MM.1S (cell line): ENCODE results near the gene SPINK2.

Experiments
- DNase-seq: peaks from one replicate; pipeline ENCODE4 v3.0.0-alpha.2; 2015
- H2AFZ ChIP-seq: fragments of 300-600 bp; sonication (generic); 2 replicates; pipeline ENCODE4 v1.6.0; 2016; ENCODE audit warnings: antibody characterized with exemption, low read length
- H3F3A ChIP-seq: fragments of 300-600 bp; sonication (generic); 2 replicates; pipeline ENCODE4 v1.6.1; 2016; ENCODE audit warnings: mild to moderate bottlenecking, antibody characterized with exemption, low read length, moderate library complexity, mixed read lengths; ENCODE audit not compliant: insufficient read depth
- H3K27ac ChIP-seq: fragments of 300-600 bp; sonication (generic); 2 replicates; pipeline ENCODE4 v1.5.1; 2016; ENCODE audit warnings: mild to moderate bottlenecking, low read length
- H3K27me3 ChIP-seq: fragments of 300-600 bp; sonication (generic); replicated peaks from 2 replicates; pipeline ENCODE4 v1.6.0; 2016; ENCODE audit warnings: low read length; ENCODE audit not compliant: insufficient read depth
- H3K36me3 ChIP-seq: fragments of 300-600 bp; sonication (generic); replicated peaks from 2 replicates; pipeline ENCODE4 v1.6.1; 2016; ENCODE audit warnings: mild to moderate bottlenecking, low read length, mixed read lengths; ENCODE audit not compliant: insufficient read depth
- H3K4me1 ChIP-seq: fragments of 300-600 bp; sonication (generic); 2 replicates; pipeline ENCODE4 v1.6.1; 2016; ENCODE audit warnings: low read length, mixed read lengths
- H3K4me2 ChIP-seq: fragments of 300-600 bp; sonication (generic); 2 replicates; pipeline ENCODE4 v1.6.0; 2016; ENCODE audit warnings: low read depth, low read length
- H3K4me3 ChIP-seq: fragments of 300-600 bp; sonication (generic); 2 replicates; pipeline ENCODE4 v1.5.1; 2016; ENCODE audit warnings: low read length, mixed read lengths
- H3K79me2 ChIP-seq: fragments of 300-600 bp; sonication (generic); 2 replicates; pipeline ENCODE4 v1.6.1; 2016; ENCODE audit warnings: mixed run types, low read length, mixed read lengths
- H3K9ac ChIP-seq: fragments of 300-600 bp; sonication (generic); 2 replicates; pipeline ENCODE4 v1.6.1; 2016; ENCODE audit warnings: low read length, mixed read lengths
- H3K9me2 ChIP-seq: fragments of 300-600 bp; sonication (generic); replicated peaks from 2 replicates; pipeline ENCODE4 v1.6.1; 2016; ENCODE audit warnings: mild to moderate bottlenecking, low read length, mixed read lengths; ENCODE audit not compliant: insufficient read depth
- H3K9me3 ChIP-seq: fragments of 300-600 bp; sonication (generic); replicated peaks from 2 replicates; pipeline ENCODE4 v1.6.1; 2016; ENCODE audit warnings: mild to moderate bottlenecking, low read length, mixed read lengths; ENCODE audit not compliant: insufficient read depth
- H4K20me1 ChIP-seq: fragments of 300-600 bp; sonication (generic); 2 replicates; pipeline ENCODE4 v1.6.1; 2016; ENCODE audit warnings: mild to moderate bottlenecking, low read length, moderate library complexity, mixed read lengths; ENCODE audit not compliant: insufficient read depth
- CTCF ChIP-seq: fragments of 300-600 bp; sonication (generic); IDR thresholded peaks from 2 replicates; pipeline ENCODE4 v1.5.1; 2016; ENCODE audit warnings: antibody characterized with exemption, low read length, mixed read lengths
- EZH2 ChIP-seq: fragments of 300-600 bp; sonication (generic); optimal IDR thresholded peaks from 2 replicates; pipeline ENCODE3; 2017; ENCODE audit warnings: low read depth, mild to moderate bottlenecking, antibody characterized with exemption, low read length, mixed read lengths
- EZH2phosphoT487 ChIP-seq: fragments of 300-600 bp; sonication (generic); IDR thresholded peaks from 2 replicates; pipeline ENCODE4 v1.6.1; 2018; ENCODE audit warnings: antibody characterized with exemption, low read length

The SPINK2 gene

DNA sequence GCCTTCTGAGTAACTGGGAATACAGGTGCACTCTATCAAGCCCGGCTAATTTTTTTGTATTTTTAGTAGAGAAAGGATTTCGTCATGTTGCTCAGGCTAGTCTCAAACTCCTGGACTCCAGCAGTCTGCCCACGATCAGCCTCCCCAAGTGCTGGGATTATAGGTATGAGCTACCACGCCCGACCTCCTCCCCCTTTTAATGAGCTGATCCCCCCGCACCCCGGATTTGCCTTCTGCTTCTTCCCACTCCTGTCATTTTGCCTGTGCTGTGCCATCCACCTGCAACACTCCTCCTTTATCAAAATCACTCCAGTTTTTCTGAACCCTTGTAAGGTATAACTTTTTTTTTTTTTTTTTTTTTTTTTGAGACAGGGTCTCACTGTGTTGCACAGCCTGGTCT is 33.4 kb downstream of the SPINK2 start:
- H2AFZ ChIP-seq: no peak overlapping the region
- DNase-seq: no peak
- no peaks in the 10 kb centered on the region for H4K20me1 ChIP-seq
- H3K36me3 ChIP-seq: no peaks in the 10 kb centered on the region
- H3K27ac ChIP-seq: no peak overlapping the region
- no peaks in the 10 kb centered on the region for H3F3A ChIP-seq
- H3K9me3 ChIP-seq: no peaks in the 10 kb centered on the region
- H3K9me2 ChIP-seq: no peaks in the 10 kb centered on the region
- TF ChIP-seq EZH2 (no peak), EZH2phosphoT487 (no peak), CTCF (no peak)
- H3K79me2 ChIP-seq: no peaks in the 10 kb centered on the region
- no peaks in the 10 kb centered on the region for H3K27me3 ChIP-seq
- no peak overlapping the region for H3K9ac ChIP-seq
- no peaks in the 10 kb centered on the region for H3K4me1 ChIP-seq
- no peak overlapping the region for H3K4me2 ChIP-seq
- H3K4me3 ChIP-seq: no peak overlapping the region

DNA sequence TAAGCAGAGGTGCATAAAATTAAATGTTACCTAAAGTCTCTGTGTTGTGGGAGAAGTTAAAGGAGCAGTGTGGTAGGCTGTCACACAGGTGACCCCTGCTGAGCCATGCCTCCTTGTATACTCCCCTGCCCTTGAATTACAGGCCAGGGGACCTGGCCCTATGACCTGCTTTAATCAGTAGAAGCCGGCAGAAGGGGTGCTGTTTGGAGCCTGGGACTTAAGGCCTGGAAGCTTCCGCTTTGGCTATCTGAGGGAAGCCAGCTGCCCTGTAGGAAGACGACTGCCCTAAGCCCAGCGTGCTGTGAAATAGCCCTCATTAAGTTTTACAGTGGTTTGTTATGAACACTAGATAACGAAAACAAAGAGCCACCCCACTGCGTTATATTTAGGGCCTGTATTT is 34.1 kb downstream of the SPINK2 start:
- H3K27ac ChIP-seq: no peak overlapping the region

DNA sequence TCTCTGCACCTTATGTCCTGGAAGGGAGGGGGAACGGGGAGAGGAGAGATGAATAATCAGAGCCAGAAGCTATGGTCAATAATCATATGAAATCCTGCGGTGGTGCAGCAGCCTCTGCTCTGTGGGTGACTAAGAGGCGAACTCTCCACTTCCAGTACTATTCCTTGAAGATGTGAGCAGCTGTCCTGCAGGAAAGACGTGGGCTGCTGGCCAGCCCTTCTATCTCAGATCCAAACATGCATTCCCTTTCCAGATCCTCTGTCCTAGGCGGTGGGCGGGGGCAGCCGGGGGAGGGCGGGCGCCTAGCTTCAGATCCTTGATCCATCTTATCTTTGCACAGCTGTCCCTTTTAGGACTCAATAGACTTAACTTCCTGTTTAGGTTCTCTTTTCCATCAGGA is 34.5 kb downstream of the SPINK2 start:
- Histone ChIP-seq H2AFZ (no peak overlapping the region), H3K79me2 (no peaks in the 10 kb centered on the region), H3K4me1 (no peaks in the 10 kb centered on the region), H3K36me3 (no peaks in the 10 kb centered on the region), H3K9ac (no peak overlapping the region), H3K27me3 (no peaks in the 10 kb centered on the region), H3K4me3 (no peak overlapping the region), H3K9me2 (no peaks in the 10 kb centered on the region), H3K27ac (no peak overlapping the region), H4K20me1 (no peaks in the 10 kb centered on the region), H3F3A (no peaks in the 10 kb centered on the region), H3K9me3 (no peaks in the 10 kb centered on the region), H3K4me2 (no peak overlapping the region)
- no peak for DNase-seq
- no peak for TF ChIP-seq CTCF
- TF ChIP-seq EZH2phosphoT487: no peak
- TF ChIP-seq EZH2: no peak

More for the DNA sequence above, 34.1 kb downstream of the SPINK2 start:
- Histone ChIP-seq H3K9ac (no peak overlapping the region), H3F3A (no peaks in the 10 kb centered on the region), H3K9me2 (no peaks in the 10 kb centered on the region), H3K4me1 (no peaks in the 10 kb centered on the region), H3K4me3 (no peak overlapping the region), H3K4me2 (no peak overlapping the region), H4K20me1 (no peaks in the 10 kb centered on the region), H3K9me3 (no peaks in the 10 kb centered on the region), H3K27me3 (no peaks in the 10 kb centered on the region), H2AFZ (no peak overlapping the region), H3K79me2 (no peaks in the 10 kb centered on the region), H3K36me3 (no peaks in the 10 kb centered on the region)
- TF ChIP-seq EZH2phosphoT487 (no peak), CTCF (no peak), EZH2 (no peak)
- DNase-seq: no peak
